ENCODE measurements around the gene PLAAT2. TPM values are rescaled to one million over a fixed set of nuclear protein-coding genes. Genes with fewer than 3 reads are reported as not detected.
"Not testable (repeated sequence)": the region's sequence is repeated elsewhere in the genome, so short reads cannot be mapped to it uniquely, and the experiment has no call there.

PLAAT2 gene
- total RNA-seq, 1 experiment from 2014 or later: not detected

- Histone ChIP-seq H3K4me3 (ENCODE audit: low read length) (no peak overlapping the region), H3K9ac (ENCODE audit: low read length) (no peak overlapping the region), H3K27ac (ENCODE audit: low read length) (no peak overlapping the region), H4K20me1 (ENCODE audit: insufficient read depth, low read depth, low read length) (no peaks in the 10 kb centered on the region), H3K9me2 (replicated peaks; ENCODE audit: insufficient read depth, low read length) (no peaks in the 10 kb centered on the region), H2AFZ (ENCODE audit: low read length) (no peak overlapping the region), H3K27me3 (ENCODE audit: low read length) (no peaks in the 10 kb centered on the region), H3K4me2 (ENCODE audit: low read depth, low read length, poor library complexity, severe bottlenecking) (no peak overlapping the region), H3K79me2 (ENCODE audit: low read length) (no peaks in the 10 kb centered on the region), H3K4me1 (ENCODE audit: low read length) (no peaks in the 10 kb centered on the region), H3K36me3 (ENCODE audit: insufficient read depth, low read length) (no peaks in the 10 kb centered on the region), H3K9me3 (ENCODE audit: low read length) (no peaks in the 10 kb centered on the region)
- no peak for DNase-seq
Observed at GRCh38 chr11:63556404-63557013, 6.7 kb downstream of the PLAAT2 start.

GRCh38 chr11:63554877-63555223 lies 8.3 kb downstream of the PLAAT2 start:
- H3K9me3 ChIP-seq (ENCODE audit: low read length): no peaks in the 10 kb centered on the region
- no peak for DNase-seq
- H3K27ac ChIP-seq (ENCODE audit: low read length): no peak overlapping the region
- no peaks in the 10 kb centered on the region for H3K36me3 ChIP-seq (ENCODE audit: insufficient read depth, low read length)
- no peak overlapping the region for H2AFZ ChIP-seq (ENCODE audit: low read length)
- H4K20me1 ChIP-seq (ENCODE audit: insufficient read depth, low read depth, low read length): no peaks in the 10 kb centered on the region
- H3K9me2 ChIP-seq (replicated peaks; ENCODE audit: insufficient read depth, low read length): no peaks in the 10 kb centered on the region
- H3K4me3 ChIP-seq (ENCODE audit: low read length): no peak overlapping the region
- H3K4me2 ChIP-seq (ENCODE audit: low read depth, low read length, poor library complexity, severe bottlenecking): no peak overlapping the region
- H3K79me2 ChIP-seq (ENCODE audit: low read length): no peaks in the 10 kb centered on the region
- H3K27me3 ChIP-seq (ENCODE audit: low read length): no peaks in the 10 kb centered on the region
- no peaks in the 10 kb centered on the region for H3K4me1 ChIP-seq (ENCODE audit: low read length)
- no peak overlapping the region for H3K9ac ChIP-seq (ENCODE audit: low read length)

GRCh38 chr11:63553759-63554158 lies 9.4 kb downstream of the PLAAT2 start:
- H3K9me2 ChIP-seq (replicated peaks; ENCODE audit: insufficient read depth, low read length): no peaks in the 10 kb centered on the region
- H3K9me3 ChIP-seq (ENCODE audit: low read length): no peaks in the 10 kb centered on the region
- no peaks in the 10 kb centered on the region for H3K36me3 ChIP-seq (ENCODE audit: insufficient read depth, low read length)
- H3K27me3 ChIP-seq (ENCODE audit: low read length): no peaks in the 10 kb centered on the region
- no peaks in the 10 kb centered on the region for H3K79me2 ChIP-seq (ENCODE audit: low read length)
- DNase-seq: no peak
- no peak overlapping the region for H3K9ac ChIP-seq (ENCODE audit: low read length)
- H2AFZ ChIP-seq (ENCODE audit: low read length): no peak overlapping the region
- H3K4me2 ChIP-seq (ENCODE audit: low read depth, low read length, poor library complexity, severe bottlenecking): no peak overlapping the region
- H3K4me1 ChIP-seq (ENCODE audit: low read length): no peaks in the 10 kb centered on the region
- H4K20me1 ChIP-seq (ENCODE audit: insufficient read depth, low read depth, low read length): no peaks in the 10 kb centered on the region
- no peak overlapping the region for H3K4me3 ChIP-seq (ENCODE audit: low read length)
- no peak overlapping the region for H3K27ac ChIP-seq (ENCODE audit: low read length)

GRCh38 chr11:63552921-63553320 lies 10.3 kb downstream of the PLAAT2 start:
- Histone ChIP-seq H3K27ac (ENCODE audit: low read length) (no peak overlapping the region), H2AFZ (ENCODE audit: low read length) (no peak overlapping the region), H3K79me2 (ENCODE audit: low read length) (no peaks in the 10 kb centered on the region), H3K36me3 (ENCODE audit: insufficient read depth, low read length) (no peaks in the 10 kb centered on the region), H3K4me3 (ENCODE audit: low read length) (no peak overlapping the region), H3K27me3 (ENCODE audit: low read length) (no peaks in the 10 kb centered on the region), H3K4me1 (ENCODE audit: low read length) (no peaks in the 10 kb centered on the region), H4K20me1 (ENCODE audit: insufficient read depth, low read depth, low read length) (no peaks in the 10 kb centered on the region), H3K9me3 (ENCODE audit: low read length) (no peaks in the 10 kb centered on the region), H3K9me2 (replicated peaks; ENCODE audit: insufficient read depth, low read length) (no peaks in the 10 kb centered on the region), H3K9ac (ENCODE audit: low read length) (no peak overlapping the region), H3K4me2 (ENCODE audit: low read depth, low read length, poor library complexity, severe bottlenecking) (no peak overlapping the region)
- DNase-seq: no peak

- Histone ChIP-seq H3K9me2 (replicated peaks; ENCODE audit: insufficient read depth, low read length) (no peaks in the 10 kb centered on the region), H2AFZ (ENCODE audit: low read length) (no peak overlapping the region), H3K4me1 (ENCODE audit: low read length) (no peaks in the 10 kb centered on the region), H3K9me3 (ENCODE audit: low read length) (no peaks in the 10 kb centered on the region), H3K79me2 (ENCODE audit: low read length) (no peaks in the 10 kb centered on the region), H3K36me3 (ENCODE audit: insufficient read depth, low read length) (no peaks in the 10 kb centered on the region), H3K9ac (ENCODE audit: low read length) (no peak overlapping the region), H3K27ac (ENCODE audit: low read length) (no peak overlapping the region), H3K4me2 (ENCODE audit: low read depth, low read length, poor library complexity, severe bottlenecking) (no peak overlapping the region), H4K20me1 (ENCODE audit: insufficient read depth, low read depth, low read length) (no peaks in the 10 kb centered on the region), H3K27me3 (ENCODE audit: low read length) (no peaks in the 10 kb centered on the region), H3K4me3 (ENCODE audit: low read length) (no peak overlapping the region)
- DNase-seq: no peak
Observed at GRCh38 chr11:63551889-63552266, 11.3 kb downstream of the PLAAT2 start.

GRCh38 chr11:63551091-63551888 lies 11.9 kb downstream of the PLAAT2 start:
- Histone ChIP-seq H3K79me2 (ENCODE audit: low read length) (no peaks in the 10 kb centered on the region), H3K36me3 (ENCODE audit: insufficient read depth, low read length) (no peaks in the 10 kb centered on the region), H3K4me1 (ENCODE audit: low read length) (no peaks in the 10 kb centered on the region), H3K9ac (ENCODE audit: low read length) (no peak overlapping the region), H3K27ac (ENCODE audit: low read length) (no peak overlapping the region), H3K4me3 (ENCODE audit: low read length) (no peak overlapping the region), H2AFZ (ENCODE audit: low read length) (no peak overlapping the region), H4K20me1 (ENCODE audit: insufficient read depth, low read depth, low read length) (no peaks in the 10 kb centered on the region), H3K9me3 (ENCODE audit: low read length) (no peaks in the 10 kb centered on the region), H3K27me3 (ENCODE audit: low read length) (no peaks in the 10 kb centered on the region), H3K9me2 (replicated peaks; ENCODE audit: insufficient read depth, low read length) (no peaks in the 10 kb centered on the region), H3K4me2 (ENCODE audit: low read depth, low read length, poor library complexity, severe bottlenecking) (no peak overlapping the region)
- no peak for DNase-seq

DNA sequence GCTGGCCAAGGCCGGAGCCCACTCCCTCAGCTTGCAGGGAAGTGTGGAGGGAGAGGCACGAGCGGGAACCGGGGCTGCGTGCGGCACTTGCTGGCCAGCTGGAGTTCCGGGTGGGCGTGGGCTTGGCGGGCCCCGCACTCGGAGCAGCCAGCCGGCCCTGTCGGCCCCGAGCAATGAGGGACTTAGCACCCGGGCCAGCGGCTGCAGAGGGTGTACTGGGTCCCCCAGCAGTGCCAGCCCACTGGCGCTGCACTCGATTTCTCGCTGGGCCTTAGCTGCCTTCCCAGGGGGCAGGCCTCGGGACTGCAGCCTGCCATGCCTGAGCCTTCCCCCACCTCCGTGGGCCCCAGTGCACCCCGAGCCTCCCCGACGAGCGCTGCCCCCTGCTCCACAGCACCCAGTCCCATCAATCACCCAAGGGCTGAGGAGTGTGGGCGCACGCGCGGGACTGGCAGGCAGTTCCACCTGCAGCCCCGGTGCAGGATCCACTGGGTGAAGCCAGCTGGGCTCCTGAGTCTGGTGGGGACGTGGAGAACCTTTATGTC lies 13.0 kb downstream of the PLAAT2 start:
- H3K27ac ChIP-seq (ENCODE audit: low read length); H3K4me1 ChIP-seq (ENCODE audit: low read length); H3K36me3 ChIP-seq (ENCODE audit: insufficient read depth, low read length); H3K9me3 ChIP-seq (ENCODE audit: low read length); H3K4me3 ChIP-seq (ENCODE audit: low read length); H2AFZ ChIP-seq (ENCODE audit: low read length); H3K27me3 ChIP-seq (ENCODE audit: low read length); H3K9ac ChIP-seq (ENCODE audit: low read length); H4K20me1 ChIP-seq (ENCODE audit: insufficient read depth, low read depth, low read length); H3K4me2 ChIP-seq (ENCODE audit: low read depth, low read length, poor library complexity, severe bottlenecking); H3K79me2 ChIP-seq (ENCODE audit: low read length); H3K9me2 ChIP-seq (replicated peaks; ENCODE audit: insufficient read depth, low read length); DNase-seq: not testable (repeated sequence)

- Histone ChIP-seq H3K4me2 (ENCODE audit: low read depth, low read length, poor library complexity, severe bottlenecking) (no peak overlapping the region), H3K36me3 (ENCODE audit: insufficient read depth, low read length) (no peaks in the 10 kb centered on the region), H3K9ac (ENCODE audit: low read length) (no peak overlapping the region), H3K4me3 (ENCODE audit: low read length) (no peak overlapping the region), H3K27me3 (ENCODE audit: low read length) (no peaks in the 10 kb centered on the region), H3K79me2 (ENCODE audit: low read length) (no peaks in the 10 kb centered on the region), H3K4me1 (ENCODE audit: low read length) (no peaks in the 10 kb centered on the region), H3K9me3 (ENCODE audit: low read length) (no peaks in the 10 kb centered on the region), H4K20me1 (ENCODE audit: insufficient read depth, low read depth, low read length) (no peaks in the 10 kb centered on the region), H2AFZ (ENCODE audit: low read length) (no peak overlapping the region), H3K27ac (ENCODE audit: low read length) (no peak overlapping the region), H3K9me2 (replicated peaks; ENCODE audit: insufficient read depth, low read length) (no peaks in the 10 kb centered on the region)
- DNase-seq: no peak
Observed at GRCh38 chr11:63549411-63549810, 13.8 kb downstream of the PLAAT2 start.
